GM18505 (cell line): ENCODE data around the gene ATP13A4.

ENCODE experiments used
- ATAC-seq: cut with Tn5 transposase; IDR thresholded peaks from one replicate; pipeline ENCODE4 v1.9.1; 2021; ENCODE audit not compliant: unreplicated experiment
- POLR2A ChIP-seq: IDR thresholded peaks from 4 replicates; pipeline ENCODE4 v1.6.1; 2011; ENCODE audit warnings: borderline replicate concordance; ENCODE audit not compliant: insufficient read depth, insufficient read length; ENCODE audit errors: extremely low read depth

Gene ATP13A4, protein sequence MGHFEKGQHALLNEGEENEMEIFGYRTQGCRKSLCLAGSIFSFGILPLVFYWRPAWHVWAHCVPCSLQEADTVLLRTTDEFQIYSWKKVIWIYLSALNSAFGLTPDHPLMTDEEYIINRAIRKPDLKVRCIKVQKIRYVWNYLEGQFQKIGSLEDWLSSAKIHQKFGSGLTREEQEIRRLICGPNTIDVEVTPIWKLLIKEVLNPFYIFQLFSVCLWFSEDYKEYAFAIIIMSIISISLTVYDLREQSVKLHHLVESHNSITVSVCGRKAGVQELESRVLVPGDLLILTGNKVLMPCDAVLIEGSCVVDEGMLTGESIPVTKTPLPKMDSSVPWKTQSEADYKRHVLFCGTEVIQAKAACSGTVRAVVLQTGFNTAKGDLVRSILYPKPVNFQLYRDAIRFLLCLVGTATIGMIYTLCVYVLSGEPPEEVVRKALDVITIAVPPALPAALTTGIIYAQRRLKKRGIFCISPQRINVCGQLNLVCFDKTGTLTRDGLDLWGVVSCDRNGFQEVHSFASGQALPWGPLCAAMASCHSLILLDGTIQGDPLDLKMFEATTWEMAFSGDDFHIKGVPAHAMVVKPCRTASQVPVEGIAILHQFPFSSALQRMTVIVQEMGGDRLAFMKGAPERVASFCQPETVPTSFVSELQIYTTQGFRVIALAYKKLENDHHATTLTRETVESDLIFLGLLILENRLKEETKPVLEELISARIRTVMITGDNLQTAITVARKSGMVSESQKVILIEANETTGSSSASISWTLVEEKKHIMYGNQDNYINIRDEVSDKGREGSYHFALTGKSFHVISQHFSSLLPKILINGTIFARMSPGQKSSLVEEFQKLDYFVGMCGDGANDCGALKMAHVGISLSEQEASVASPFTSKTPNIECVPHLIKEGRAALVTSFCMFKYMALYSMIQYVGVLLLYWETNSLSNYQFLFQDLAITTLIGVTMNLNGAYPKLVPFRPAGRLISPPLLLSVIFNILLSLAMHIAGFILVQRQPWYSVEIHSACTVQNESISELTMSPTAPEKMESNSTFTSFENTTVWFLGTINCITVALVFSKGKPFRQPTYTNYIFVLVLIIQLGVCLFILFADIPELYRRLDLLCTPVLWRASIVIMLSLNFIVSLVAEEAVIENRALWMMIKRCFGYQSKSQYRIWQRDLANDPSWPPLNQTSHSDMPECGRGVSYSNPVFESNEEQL

DNA sequence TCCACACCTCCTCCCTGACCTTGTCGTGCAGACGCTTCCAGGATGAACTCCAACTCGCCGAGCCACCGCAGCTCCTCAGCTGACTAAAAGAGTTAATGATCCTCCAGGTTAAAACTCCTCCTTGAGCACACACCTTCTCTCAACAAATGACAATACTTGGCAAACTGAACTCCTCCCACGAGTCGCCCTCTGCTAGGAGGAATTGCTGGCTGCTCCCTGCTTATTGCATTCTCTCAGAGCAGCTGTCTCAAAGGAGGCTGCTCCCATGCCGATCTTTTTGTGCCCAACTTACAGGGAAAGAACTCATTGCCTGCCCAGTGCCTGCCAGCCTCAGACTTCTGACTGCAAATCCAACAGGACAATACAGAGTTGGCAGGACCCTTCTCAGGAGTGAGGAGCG, at the start of gene ATP13A4:
Gene ATP13A4, minus strand, starts transcription at position 85 of the 400 bp plus-strand sequence. CDS start 96 bp downstream, outside the sequence.
- TF ChIP-seq POLR2A, result no peak
- no peak for ATAC-seq

DNA sequence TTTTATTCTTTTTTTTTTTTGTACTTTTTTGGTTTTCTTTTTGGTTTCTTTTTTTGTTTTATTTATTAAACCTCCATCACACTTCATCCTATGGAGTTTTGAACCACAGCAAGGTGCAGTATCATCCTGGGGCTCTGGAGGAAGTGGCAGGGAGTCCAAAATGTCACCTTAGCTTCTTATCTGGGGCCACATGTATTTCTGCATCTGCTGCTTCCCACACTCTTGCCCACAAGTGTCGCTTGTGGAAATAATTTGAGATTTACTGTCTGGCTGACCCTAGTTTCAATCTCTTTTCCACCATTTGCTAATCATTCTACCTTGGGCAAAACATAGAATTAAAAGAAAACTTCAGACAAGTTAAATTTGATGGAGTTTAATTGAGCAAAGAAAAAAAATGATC, 44.7 kb upstream of the ATP13A4 start:
- no peak for TF ChIP-seq POLR2A
- no peak for ATAC-seq

DNA sequence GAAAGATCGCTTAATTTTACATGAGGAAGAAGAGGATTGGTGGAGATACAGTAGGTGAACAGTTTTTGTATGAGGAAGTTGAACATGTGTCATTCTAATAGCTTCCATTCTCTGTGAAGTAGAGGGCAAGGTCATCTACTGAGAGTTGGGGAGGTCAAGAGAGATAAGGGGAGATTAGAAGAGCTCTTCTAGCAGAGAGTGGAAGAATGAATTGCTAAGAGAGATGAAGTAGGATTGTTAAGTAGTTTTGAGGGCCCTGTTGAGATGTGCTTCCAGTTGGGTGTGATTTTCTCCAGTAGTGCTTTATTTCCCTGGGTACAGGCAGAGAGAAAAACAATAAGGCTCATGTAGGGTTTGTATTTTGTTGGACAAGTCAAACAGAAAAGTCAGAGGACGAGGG, 43.5 kb upstream of the ATP13A4 start:
- TF ChIP-seq POLR2A, result no peak
- ATAC-seq, result no peak

DNA sequence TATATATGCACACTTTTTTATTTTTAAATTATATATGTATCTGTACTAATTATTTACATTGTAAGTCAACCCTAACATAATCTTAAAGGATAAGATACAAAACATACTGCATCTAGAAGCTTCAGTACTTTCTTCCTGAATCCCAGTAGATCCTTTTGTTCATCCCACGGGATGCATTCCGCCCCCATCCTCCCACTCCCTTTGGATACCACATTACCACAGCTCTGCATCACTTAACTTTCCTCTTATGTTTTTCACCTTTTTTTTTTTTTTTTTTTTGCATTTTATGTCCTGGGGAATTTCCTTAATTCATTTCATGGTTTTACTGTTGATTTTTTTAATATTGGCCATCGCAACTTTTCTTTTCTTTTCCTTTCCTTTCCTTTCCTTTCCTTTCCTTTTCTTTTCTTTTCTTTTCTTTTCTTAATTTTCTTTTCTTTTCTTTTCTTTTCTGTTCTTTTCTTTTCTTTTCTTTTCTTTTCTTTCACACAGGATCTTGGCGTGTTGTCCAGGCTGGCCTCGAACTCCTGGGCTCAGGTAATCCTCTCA, 41.3 kb upstream of the ATP13A4 start:
- no peak for ATAC-seq
- no peak for TF ChIP-seq POLR2A

DNA sequence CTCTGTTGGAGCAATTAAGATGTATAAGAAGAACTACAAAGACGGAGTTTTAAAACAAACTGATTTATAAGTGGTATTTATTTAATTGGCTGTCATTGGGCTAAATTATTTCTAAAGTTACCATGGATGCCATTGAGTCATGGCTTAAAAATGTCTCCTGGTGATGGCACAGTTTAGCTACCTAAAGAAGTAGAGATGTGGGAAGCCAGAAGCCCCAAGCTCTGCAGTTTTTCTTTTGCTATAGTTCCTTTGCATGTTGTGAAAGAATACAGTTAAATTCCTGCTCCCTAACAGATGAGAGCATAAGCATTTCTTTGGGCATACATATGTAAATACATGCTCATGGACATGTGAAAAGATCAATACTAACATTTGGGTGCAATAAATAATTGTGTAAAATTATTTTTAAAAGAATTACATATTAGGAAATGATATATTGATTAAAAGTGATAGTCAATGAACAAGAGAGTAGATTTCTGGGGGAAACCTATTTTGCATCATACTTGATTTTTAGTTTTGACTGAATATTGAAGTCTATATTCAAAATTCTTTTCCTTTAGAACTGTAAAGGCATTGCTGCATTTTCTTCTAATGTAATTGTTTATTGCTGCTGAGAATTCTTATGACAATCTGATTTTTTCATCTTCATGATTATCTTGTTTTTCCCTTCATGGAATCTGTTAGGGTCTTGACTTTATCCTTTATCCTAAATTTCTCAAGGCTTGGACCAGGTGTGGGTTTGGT, 40.4 kb upstream of the ATP13A4 start:
- TF ChIP-seq POLR2A, result no peak
- ATAC-seq, result no peak

DNA sequence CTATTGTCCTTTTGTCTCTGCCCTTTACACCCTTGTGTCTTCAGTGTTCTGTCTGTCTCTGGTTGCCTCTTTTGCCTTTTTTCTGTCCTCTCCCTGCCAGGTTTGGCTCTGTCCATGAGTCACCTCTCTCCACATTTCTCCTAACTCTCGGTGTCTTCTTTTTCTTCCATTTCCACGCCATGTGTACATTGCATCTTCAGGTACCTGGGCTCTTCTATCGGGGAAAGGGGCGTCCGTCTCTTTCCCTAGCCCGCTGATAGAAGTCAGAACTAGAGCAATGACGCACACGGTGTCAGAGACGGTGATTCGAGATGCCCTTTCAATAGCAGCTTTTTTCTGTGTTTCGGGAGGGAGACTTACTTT, 39.0 kb upstream of the ATP13A4 start:
- no peak for TF ChIP-seq POLR2A
- peak; percentile 9 for ATAC-seq

DNA sequence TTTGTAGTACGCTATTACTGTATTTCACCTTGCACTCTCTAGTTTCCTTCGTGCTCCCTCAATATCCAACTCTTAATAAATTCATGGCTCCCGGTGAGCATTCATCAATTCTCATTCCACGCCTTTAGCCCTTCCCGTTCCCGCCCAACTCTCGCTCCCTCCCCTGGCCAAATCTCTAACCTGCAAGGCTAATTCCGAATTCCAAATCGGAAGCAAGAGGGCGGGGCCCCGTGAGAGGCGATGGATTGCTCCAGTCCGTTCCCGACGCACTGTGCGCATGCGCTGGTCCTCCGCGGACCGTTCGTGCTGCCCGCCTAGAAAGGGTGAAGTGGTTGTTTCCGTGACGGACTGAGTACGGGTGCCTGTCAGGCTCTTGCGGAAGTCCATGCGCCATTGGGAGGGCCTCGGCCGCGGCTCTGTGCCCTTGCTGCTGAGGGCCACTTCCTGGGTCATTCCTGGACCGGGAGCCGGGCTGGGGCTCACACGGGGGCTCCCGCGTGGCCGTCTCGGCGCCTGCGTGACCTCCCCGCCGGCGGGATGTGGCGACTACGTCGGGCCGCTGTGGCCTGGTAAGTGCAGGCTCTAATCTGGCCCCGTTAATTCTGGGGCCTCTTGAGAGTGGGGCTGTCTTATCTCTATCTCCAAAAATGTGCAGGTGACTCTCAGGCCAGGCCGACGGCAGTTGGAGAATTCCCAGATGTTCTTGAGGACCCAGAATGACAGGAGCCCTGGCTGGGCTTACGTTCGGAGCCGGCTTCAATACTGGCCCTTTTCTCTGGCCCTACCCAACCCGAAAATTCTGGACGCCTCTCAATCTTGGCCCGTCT, 38.4 kb upstream of the ATP13A4 start, which contains the start of gene OPA1:
Gene OPA1, plus strand, starts transcription at position 368 of the 827 bp plus-strand sequence. Its CDS starts 170 bp downstream, at position 538.
- ATAC-seq, result peak; percentile 98
- peak; percentile 83 for TF ChIP-seq POLR2A

DNA sequence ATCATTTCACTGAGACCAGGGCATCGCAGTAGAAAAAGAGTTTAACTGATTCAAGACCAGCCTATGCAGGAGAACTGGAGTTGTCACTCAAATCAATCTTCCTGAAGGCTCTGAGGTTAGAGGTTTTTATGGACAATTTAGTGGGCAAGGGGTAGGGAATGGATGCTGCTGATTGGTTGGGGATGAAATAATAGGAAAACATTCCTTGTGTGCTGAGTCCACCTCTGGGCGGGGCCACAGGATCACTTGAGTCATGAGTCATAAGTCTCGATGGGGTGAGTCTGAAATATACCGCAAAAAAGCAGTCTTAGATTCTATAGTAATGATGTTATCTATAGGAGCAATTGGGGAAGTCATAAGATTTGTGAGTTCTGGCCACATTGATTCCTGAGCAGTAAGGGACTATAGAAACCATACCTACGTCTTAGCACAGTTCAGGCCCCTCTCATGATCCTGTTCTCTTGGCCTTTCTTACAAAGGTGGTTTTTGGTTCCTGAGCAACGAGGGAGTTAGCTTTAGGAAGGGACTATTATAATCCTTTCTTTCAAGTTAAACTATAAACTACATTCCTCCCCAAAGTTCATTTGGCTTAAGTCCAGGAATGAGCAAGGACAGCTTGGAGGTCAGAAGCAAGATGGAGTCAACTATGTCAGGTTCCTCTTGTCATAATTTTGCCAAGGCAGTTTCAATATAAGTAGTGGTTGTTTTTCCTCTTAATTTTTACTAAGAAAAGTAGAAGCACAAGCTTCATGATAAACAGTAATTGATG, 35.6 kb upstream of the ATP13A4 start:
- no peak for TF ChIP-seq POLR2A
- no peak for ATAC-seq

DNA sequence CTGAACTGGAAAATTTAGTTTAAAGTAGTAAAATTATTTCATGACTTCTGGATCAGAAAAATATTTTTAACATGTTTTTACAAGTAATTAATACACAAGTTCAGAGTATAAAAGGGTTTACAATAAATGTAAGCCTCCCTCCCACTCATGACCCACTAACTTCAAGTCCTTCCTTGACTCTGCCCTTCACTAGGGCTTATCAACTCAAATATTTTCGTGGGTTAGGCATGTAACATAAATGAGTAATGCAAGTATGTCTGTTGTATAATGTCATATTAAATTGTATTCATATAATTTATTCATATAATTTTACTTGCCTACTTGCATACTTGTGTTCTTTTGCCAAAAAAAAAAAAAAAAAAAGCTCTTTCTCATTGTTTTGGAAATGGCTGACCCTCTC, 34.9 kb upstream of the ATP13A4 start:
- ATAC-seq, result no peak

DNA sequence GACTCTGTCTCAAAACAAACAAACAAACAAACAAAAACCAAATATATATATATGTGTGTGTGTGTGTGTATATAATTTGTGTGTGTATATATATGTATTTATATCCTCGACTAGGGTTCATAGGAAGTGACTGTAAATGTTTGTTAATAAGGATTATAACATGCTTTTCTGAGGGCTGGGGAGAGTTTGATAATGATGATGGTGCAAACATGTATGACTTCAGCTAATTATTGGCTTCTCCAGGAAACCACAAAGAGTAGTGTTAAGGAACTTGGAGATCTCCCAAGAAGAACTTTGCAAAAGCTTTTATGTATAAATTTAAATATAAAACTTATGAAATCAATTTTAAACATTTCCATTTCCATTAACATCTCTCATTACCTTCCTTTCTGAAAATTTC, 34.4 kb upstream of the ATP13A4 start:
- no peak for ATAC-seq
- no peak for TF ChIP-seq POLR2A

More for the DNA sequence above, 34.9 kb upstream of the ATP13A4 start:
- no peak for TF ChIP-seq POLR2A

DNA sequence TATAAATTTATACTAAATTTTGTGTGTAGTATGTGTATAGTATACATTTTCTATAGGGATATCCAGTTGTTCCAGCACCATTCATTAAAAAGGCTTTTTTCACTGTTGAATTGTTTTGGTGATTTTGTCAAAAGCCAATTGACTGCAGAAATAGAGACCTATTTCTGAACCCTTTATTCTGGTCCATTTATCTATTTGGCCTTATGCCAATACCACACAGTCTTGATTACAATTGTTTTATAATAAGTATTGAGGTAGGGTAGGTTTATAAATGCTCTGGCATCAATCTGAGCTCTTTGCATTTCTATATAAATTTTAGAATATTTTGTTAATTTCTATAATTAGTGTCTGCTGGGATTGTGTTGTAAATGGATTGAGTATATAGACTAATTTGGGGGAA, 31.8 kb upstream of the ATP13A4 start:
- no peak for ATAC-seq
- no peak for TF ChIP-seq POLR2A
